ENCODE measurements around the gene PCSK6.
A peak's percentile ranks its signal among the peaks of the same experiment; 100 is the strongest.
"Not testable (repeated sequence)": the region's sequence is repeated elsewhere in the genome, so short reads cannot be mapped to it uniquely, and the experiment has no call there.

The PCSK6 gene

DNA sequence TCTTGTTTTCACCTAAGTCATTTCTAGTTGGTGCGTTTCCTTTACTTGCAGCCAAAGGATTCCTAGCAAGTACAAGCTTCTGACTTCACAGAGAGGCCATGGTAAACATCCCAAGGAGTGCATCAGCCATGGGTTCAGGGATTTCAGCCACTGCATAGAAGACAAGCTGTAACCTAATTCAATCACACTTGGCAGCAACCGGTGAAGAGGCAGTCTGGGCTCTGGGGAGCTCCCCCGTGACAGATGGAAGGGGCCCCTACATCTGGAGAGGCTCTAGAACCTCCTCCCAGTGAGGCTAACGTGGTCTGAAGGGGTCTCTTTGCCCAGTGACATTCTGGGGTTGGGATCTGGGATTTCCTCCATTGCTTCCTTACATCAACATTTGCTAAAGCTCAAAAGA is 186.1 kb downstream of the PCSK6 start:
- DNase-seq = no peak

DNA sequence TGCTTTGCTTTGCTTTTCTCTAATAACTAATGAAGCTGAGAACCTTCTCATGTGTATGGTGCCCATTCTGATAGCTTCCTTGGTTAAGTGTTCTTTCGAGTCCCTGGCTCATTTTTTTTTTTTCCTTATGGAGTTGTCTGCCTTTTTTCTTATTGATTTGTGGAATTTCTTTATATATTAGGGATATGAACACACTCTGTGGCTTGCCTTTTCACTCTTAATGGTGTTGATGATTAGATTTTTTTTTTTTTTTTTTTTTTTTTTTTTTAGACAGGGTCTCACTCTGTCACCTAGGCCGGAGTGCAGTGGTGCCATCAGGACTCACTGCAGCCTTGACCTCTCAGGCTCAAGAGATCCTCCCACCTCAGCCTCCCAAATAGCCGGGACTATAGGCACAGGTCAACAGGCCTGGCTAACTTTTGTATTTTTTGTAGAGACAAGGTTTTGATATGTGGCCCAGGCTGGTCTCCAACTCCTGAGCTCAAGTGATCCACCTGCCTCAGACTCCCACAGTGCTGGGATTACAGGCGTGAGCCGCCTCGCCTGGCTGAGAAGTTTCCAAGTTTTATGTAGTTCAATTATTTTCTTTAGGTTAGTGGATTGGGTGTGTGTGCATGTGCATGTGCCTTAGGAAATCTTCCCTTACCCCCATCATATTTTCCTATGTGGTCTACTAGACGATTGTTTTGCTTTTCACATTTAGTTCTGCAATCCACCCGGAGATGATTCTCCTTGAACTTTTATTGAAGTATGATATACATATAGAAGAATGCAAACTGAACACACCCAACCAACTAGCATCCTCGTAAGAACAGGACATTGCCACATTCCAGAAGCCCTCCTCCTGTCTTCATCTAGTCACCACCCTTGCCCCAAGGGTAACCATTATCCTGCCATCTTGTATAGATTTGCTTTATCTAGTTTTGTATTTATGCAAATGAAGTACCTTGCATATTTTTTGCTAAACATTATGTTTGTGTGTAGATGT is 192.8 kb downstream of the PCSK6 start:
- no peak for DNase-seq

DNA sequence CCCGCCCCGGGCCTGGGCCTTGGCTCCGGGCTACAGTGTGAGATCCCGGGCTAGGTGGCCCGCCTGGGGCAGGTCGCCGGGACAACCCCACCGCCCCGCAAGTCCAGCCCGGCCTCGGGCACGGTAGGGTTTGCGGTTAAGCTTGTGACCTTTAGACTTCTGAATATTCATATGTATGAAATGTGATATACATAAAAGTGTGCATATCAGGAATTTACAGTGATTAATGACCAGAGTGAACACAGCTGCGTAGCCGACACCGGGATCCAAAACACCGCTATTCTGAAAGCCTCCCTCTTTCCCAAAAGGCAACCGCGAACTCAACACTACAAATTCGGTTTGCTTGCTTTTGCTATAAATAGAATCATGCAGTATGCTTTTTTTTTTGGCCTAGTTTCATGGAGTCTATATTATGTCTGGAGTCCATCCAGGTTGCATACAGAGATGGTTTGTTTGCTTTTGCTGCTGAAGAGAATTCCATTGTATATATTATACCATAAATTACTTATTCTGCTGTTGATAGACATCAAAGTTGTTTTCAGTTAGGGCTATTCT is 193.8 kb downstream of the PCSK6 start:
- DNase-seq = peak in 1 of 2 experiments; percentile 51

DNA sequence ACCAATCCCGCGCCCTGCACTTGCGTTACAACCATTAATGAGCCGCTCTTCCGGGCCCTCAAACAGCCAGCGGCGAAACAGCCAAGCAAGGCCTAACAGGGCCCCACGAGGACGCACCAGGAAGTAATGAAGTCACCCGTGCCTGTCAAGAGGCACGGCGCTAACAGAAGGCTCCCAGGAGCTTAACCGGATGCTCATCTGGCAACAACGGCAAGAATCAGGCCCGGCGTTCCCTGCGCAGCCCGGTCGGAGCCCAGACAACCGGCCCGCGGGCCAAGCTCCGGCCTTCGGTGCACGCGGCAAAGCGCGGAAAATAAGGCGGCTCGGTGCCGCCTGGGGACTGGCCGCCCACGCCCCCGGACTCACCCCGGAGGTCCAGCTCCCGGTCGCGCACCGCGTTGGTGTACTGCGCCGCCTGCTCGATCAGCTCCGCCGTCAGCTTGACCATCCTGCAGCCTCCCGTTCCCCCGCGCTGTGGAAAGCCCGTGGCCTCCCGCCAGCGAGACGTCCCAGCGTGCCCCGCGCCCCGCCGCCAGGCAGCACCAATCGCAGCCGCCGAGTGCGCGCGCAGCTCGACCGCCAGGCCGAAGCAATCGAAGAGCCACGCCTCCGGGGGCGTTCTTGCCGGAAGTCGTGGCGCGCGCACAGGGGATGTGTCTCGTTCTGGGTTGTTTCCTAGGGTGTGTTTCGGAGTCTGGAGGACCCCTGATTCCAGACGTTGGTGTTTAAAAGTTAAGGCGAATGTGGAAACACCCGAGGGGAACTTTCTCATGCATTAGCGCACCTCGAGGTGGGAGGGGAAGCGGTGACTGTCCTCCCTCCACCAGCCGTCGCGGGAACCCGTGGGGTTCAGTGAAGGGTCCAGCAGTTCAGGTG is 194.5 kb downstream of the PCSK6 start, which contains the start of gene SNRPA1:
TSS of gene SNRPA1 (minus strand) at position 518 of the 876 bp plus-strand sequence. CDS start at position 448, 70 bp downstream.
- DNase-seq = peak; percentile 92 to 99

DNA sequence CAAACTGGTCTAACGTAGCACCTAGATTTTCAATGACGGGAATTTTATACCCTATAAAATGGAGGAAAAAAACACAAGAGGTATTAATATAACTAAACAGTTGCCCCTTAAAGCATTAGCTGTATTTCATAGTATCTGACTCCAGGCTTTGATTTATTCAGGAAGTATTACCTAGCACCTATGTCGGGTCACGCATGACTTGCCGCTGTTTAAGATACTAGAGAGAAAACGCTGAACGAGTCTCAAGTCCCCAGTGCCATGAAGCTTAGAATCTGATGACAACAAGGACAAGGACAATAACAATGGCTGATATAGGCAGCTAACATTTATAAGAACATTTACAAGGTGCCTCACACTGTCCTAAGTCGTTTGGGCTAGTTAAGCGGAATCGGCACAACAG is 196.4 kb downstream of the PCSK6 start:
- DNase-seq = peak; percentile 17 to 34

DNA sequence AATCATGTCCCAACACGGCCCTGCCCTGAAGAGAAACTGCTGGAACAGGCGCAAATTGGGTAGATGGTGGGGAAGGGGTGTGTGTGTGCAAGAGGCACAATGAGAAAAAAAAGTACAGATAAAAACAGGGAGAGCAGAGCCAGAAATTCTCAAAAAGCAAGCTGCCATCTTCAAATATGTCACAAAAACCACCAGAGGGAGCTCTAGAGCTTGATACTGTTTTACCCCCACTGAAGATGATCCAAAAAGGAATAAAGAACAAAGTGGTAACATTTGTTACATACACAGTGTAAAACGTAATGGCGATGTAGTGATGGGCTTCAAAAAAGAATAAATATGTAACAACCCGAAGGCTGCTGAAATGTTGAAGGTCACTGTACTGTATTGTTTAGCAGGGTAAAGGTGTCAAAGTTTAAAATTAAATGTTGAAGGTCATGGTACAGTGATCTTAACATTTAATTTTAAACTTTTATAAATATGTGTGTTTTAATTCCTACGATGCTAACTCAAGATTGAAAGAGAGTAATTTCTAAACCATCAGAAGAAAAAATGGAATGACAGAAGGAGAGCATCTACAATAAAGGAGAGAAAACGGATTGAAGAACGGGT is 200.5 kb downstream of the PCSK6 start:
- peak in 1 of 2 experiments; percentile 49 for DNase-seq

DNA sequence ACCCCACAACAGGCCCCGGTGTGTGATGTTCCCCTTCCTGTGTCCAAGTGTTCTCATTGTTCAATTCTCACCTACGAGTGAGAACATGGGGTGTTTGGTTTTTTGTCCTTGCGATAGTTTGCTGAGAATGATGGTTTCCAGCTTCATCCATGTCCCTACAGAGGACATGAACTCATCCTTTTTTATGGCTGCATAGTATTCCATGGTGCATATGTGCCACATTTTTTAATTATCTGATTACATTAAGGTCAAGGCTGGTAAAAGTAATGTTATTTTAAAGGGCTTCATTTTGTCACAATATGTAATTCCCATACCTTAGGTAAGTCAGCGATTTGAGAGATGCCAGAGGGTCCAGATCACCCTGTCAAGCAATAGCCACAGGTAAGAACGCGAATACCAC is 202.2 kb downstream of the PCSK6 start:
- not testable (repeated sequence) for DNase-seq

DNA sequence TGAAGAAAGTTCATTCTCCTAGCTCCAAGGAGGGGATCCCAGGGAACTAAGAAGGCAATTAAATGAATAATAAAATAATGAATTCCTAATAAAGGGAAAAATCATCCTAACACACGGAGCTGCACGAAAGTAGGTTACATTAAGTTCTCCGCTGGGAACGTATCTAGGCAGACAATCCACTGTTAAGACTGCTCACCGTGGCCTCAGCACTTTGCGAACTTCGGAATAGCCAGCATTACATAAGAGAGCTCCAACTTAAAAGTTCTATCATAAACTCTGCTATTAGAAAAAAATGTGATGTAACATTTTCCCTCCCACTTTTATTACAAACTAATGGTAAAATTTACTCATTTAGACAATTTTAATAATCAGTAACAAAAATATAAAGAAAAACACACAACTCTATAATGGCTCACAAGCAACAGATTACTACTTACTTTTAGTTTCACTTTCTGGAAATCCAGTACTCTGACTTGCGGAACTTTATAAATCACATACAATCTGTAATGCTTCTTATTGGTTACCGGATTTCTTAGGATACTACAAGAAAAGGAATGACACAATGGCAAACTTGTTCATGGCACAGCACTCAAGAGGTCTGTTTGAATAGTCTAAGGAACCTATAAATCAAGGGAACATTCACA is 202.9 kb downstream of the PCSK6 start:
- DNase-seq = no peak

DNA sequence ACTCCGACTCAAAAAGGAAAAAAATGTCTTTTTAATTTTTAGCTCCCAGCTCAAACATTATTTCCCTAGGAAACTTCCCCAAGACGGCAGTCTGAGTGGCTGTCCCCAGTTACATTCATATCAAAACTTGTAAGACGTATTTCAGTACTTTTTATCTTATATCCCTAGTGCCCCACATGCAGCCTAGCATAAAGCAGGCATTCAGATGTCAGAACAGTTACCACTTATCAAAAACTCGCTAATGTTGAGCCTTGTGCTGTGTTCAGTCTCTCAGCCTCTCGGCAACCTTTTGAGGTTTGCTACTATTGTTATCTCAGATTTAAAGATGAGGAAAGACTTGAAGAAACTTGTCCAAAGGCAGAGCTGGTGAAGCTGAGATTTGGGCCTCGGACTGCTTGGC is 205.6 kb downstream of the PCSK6 start:
- no peak for DNase-seq

DNA sequence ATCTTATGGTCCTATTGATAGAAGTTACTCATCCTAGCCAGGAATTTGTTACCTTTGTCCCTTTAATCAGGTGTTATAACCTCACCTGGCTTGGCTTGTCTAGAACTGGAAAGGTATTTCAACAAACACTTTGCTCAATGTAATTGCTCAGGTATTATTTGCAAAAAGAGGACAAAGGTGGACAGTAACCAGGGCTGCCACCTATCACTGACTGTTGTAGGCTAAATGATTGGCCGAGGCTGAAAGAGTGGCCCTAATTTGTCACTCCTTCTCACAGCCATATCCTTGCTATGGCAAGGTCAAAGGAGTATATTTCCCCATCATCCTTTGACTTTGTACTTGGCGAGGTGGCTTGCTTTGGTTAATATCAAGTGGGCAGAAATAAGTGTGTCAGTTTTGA is 209.5 kb downstream of the PCSK6 start:
- DNase-seq = no peak

DNA sequence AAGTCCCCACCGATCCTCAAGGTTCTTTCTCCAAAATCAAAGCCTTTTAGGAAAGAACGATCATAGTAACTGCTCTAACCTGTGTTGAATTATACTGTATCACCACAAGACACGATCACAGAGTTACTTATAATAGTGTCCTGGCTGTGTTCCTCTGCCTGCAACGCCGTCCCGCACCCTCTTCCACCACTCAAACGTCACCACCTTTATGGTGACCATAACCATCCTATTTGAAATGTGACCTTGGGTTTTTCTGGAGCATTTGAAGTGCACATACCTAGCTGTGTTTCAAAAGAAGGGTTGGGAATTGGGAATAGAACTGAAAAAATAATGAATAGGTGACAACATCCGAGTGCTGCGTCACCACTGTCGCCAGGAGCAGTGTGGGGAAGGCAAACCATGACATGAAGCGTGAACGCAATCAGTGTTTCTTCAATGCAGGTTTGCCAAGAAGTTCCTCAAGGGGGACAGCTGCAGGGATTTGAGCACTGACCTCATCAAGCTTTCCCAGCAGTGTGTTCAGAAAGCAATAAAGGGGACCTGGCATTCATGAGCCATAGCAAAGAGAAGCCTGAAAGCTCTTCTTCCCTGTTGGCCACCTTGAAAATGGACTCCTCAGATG is 211.5 kb downstream of the PCSK6 start:
- no peak for DNase-seq

DNA sequence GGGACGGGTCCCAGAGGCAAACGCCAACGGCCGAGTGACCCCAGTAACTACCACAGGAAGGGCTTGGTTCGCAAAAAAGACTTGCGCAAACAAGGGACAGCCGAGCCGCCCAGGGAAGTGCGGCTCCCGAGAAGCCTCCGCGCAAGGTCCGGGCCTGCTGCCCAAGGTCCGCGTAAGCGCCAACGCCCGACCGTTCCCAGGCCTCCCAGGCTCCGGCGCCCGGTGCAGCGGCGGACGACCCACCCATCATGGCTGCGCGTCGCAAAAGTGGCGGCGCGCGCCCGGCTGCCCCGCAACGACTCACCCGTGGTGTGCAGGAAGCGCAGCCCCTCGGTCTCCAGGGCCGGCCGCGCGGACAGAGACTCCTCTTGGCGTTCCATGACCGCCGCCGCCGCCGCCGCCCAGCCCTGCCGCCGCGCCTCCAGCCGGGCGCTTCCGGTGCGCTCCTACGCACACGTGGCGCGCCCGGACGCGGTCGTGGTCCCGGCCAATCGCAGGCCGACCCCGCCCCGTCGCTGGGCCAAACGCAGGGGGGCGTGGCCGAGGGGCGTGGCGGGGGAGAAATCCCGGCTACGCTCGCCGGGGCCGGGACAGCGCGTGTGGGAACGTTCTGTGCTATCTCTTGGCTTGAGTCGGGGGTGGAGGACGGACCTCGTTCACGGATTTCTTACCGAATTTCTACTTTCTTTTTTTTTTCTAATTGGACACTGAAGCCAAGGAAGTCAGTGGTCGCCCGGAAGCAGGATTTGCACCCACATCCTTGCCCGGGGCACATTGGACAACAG is 212.3 kb downstream of the PCSK6 start, which contains the start of gene SELENOS:
TSS of gene SELENOS (minus strand) at position 448 of the 785 bp plus-strand sequence. CDS start at position 380, 68 bp downstream.
- peak; percentile 85 to 95 for DNase-seq

DNA sequence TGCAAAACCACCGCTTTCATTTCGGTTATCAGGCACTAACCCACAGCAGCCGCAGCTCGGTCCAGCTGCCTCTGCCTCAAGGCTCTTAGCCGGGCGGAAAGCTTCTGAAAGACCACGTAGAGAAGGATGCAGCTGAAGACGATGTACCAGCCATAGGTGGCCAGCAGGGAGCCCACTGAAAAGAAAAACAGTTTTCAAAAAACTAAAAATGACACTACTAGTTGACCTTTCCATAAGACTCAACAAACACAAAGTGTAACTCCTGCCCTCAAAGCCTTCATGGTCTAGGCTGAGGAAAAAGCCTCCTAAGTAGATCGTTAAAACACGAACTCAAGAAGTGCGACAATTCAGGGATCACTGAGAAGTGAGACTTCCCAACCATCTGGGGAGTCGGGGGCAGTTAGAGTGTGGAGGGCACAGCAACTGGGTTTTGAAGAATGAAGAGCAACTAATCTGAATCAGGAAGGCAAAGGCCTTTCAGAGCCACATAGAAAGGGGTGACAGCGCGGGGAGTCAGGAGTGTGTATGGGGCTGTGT is 212.9 kb downstream of the PCSK6 start:
- DNase-seq = no peak

DNA sequence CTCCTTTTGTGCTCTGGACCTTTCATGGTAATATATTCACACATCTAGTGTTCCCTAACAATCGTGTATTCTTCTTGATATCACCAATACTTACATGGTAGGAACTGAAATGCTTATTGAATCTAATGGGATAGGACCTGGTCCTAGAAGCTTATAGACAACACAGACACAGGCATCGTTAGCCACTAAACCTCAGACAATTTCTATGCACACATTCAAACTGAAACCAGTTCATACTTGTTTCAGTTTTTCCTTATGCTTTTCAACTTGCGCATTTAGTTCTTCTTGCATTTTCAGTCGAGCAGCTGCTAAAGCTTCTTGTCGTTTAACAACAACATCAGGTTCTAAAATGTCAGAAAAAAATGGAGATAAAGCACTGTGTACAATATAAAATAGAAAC is 214.5 kb downstream of the PCSK6 start:
- no peak for DNase-seq

DNA sequence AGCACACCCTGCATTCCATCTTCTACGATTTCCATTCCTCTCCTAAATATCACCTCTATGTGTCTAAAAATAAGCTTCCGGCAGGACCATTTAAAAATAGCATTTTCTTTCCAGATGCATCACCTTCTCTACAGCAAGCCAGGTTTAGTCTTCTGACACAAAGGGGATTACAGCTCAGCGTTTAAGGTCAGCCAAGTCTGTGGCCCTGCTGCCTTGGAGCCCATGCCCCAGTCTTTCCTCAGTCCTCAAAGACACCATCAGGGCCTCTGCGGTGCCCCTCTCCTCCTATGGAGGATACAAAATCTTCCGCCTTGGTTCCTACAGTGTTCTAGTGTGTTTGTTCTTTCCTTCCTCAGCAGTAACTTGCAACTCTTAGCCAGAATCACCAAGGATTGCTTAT is 216.0 kb downstream of the PCSK6 start:
- DNase-seq = no peak

DNA sequence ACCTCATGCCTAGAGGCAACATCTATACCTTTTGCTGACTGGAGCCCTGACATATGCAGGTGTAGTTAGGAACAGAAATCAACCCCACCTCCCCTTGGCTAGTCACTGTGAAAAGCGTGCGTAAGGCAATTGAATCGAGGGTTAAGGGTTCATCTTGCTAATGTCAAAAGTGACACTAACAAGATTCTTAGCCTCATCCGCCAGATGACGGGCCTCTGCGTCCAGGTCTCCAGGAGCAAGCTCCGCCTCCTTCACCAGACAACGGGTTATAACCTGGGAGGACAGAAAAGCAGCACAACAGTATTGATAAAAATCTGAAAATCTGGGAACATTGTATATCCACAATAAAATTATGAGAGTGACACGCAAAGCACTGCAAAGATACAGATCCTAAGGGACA is 216.9 kb downstream of the PCSK6 start:
- no peak for DNase-seq

DNA sequence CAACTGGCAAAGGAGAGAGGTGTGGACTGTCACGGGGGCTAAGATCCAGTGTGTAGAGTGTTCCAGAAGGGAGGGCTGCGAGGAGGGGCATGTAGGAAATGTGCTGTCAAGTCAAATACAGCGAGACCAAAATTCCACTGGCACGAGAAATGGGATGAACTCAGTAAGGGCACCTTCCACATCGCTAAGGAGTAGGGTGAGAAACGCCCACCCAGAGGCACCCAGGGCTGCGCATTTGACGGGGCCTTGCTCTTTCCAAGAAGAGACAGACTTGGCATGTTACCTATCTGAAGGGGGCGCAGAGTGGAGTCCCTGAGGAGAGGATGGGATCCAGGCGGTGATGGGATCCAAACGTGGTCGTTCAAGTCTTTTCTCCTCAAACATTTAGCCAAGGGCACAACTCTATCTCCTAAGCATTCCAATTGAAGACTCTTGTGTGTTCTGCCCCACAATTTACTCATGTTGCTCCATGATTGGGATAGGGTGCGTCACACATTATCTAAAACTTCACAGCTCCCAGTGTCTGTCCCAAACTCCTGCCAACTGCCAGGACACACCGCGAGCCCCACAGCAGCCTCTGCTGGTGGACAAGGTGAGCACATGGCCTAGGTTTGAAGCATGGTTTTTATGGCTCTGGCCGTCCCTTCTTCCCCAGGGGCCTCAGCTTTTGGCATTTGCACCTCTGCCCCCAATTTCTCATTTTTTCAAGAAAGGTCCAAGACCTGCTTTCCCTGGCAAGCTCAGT is 219.9 kb downstream of the PCSK6 start:
- no peak for DNase-seq

DNA sequence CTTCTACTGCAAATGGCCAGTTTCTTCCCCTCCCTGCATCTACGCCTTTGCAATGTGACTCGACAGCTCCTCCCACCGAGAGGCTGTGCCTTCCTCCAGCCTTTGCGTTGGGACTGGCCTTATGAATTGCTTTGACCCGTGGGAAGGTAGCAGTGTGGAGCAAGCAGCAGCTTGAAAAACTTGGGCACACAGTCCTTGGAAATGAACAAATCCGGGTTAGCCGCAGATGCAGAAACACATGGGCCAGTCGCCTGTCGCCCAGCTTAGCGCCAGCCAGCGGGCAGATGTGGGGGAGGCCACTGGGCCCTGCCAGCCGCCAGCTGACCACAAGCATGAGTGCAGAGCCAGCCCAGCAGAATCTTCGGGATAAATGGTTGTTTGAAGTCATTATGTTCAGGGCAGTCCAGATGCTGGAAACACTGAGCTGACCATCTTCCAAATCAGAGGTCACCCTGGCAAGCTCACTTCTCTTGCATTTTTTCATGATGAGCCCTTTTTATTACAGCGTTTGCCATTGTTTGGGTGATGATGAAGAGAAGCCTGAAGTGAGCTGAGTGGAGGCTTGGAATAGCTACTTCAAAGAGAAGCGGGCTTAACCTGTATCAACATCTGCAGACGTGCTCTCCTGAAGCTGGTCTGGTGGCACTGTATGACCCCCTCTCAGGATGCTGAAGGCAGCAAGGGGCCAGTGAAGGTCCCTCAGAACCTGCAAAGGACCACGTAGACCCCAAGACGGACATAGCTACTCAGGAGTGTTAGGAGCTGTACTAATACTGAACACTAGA is 222.0 kb downstream of the PCSK6 start:
- no peak for DNase-seq

DNA sequence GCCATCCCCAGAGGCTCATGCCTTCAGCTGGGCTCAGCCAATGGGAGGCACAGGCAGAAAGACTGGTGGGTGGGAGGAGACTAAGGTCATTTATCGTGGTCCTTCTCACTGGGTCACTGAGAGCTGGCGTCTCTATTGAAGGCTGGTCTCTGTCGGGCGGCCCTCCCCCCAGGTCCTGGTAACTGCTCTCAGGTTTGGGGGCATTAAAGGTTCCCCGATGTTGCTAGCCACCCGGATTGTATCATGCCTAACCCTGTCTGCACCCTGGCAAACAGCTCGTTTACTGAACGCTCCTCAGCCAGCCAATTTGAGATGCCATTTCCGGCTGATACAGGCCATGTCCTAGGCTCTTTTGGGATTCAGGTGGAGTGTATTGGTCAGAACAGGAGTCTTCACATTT is 222.7 kb downstream of the PCSK6 start:
- DNase-seq = no peak
